OCI-LY7 (cell line): ENCODE data around the gene KANSL1L. TPM values are rescaled to one million over a fixed set of nuclear protein-coding genes. Genes with fewer than 3 reads are reported as not detected.
A peak's percentile ranks its signal among the peaks of the same experiment; 100 is the strongest.

Source experiments
- BruUV-seq: library from RNA; stranded (reverse); fragments of 400-500 nt; replicated peaks from 2 replicates; lab custom pipeline; 2021; lab: Mats Ljungman, UMichigan
- CTCF ChIA-PET: fragments of 300-600 bp; sonication (Branson Sonifier 250); formaldehyde crosslinking; loops from one replicate; lab custom pipeline; 2022; ENCODE audit warnings: antibody characterized with exemption; ENCODE audit not compliant: unreplicated experiment; lab: Charles Lee
- POLR2A ChIA-PET: fragments of 300-600 bp; sonication (Branson Sonifier 250); formaldehyde crosslinking; loops from one replicate; lab custom pipeline; 2022; ENCODE audit warnings: antibody characterized with exemption; lab: Charles Lee
- DNase-seq: peaks from one replicate; pipeline ENCODE4 v3.0.0-alpha.2; 2015; ENCODE audit warnings: low spot score
- H2AFZ ChIP-seq: fragments of 200-600 bp; sonication (generic), shearing (Covaris generic); 2 replicates; pipeline ENCODE4 v1.6.1; 2014; ENCODE audit warnings: mild to moderate bottlenecking, antibody characterized with exemption, low read length, moderate library complexity
- H3K27ac ChIP-seq: fragments of 200-600 bp; sonication (generic); 2 replicates; pipeline ENCODE4 v1.5.1; 2014; ENCODE audit warnings: mixed run types, low read depth, mild to moderate bottlenecking, moderate library complexity, low read length, inconsistent platforms; ENCODE audit not compliant: poor library complexity, severe bottlenecking
- H3K36me3 ChIP-seq: fragments of 200-600 bp; sonication (generic); 2 replicates; pipeline ENCODE4 v1.6.1; 2014; ENCODE audit warnings: mild to moderate bottlenecking, antibody characterized with exemption, low read length, moderate library complexity, mixed read lengths; ENCODE audit not compliant: insufficient read depth
- H3K4me1 ChIP-seq: fragments of 200-600 bp; sonication (generic); 2 replicates; pipeline ENCODE4 v1.5.1; 2014; ENCODE audit warnings: mild to moderate bottlenecking, low read length; ENCODE audit not compliant: insufficient read depth, poor library complexity, severe bottlenecking
- H3K4me2 ChIP-seq: fragments of 200-600 bp; sonication (generic); 2 replicates; pipeline ENCODE4 v1.6.1; 2014; ENCODE audit warnings: mild to moderate bottlenecking, low read length
- H3K4me3 ChIP-seq: fragments of 200-600 bp; sonication (generic); 2 replicates; pipeline ENCODE4 v1.5.1; 2014; ENCODE audit warnings: mild to moderate bottlenecking, low read depth, low read length; ENCODE audit not compliant: poor library complexity, severe bottlenecking
- H3K79me2 ChIP-seq: fragments of 200-600 bp; sonication (generic); 2 replicates; pipeline ENCODE4 v1.6.1; 2016; ENCODE audit warnings: low read depth, mild to moderate bottlenecking, low read length, moderate library complexity, mixed read lengths; ENCODE audit not compliant: insufficient read depth
- H3K9me2 ChIP-seq: fragments of 200-600 bp; sonication (generic); 2 replicates; pipeline ENCODE4 v1.6.1; 2016; ENCODE audit warnings: mild to moderate bottlenecking, low read length, mixed read lengths; ENCODE audit not compliant: insufficient read depth
- H3K9me3 ChIP-seq: fragments of 200-600 bp; sonication (generic); 2 replicates; pipeline ENCODE4 v1.6.1; 2014; ENCODE audit warnings: mild to moderate bottlenecking, mixed run types, low read length, mixed read lengths
- H4K20me1 ChIP-seq: fragments of 200-600 bp; sonication (generic); 2 replicates; pipeline ENCODE4 v1.6.1; 2014; ENCODE audit warnings: mild to moderate bottlenecking, antibody characterized with exemption, low read length, moderate library complexity, mixed read lengths; ENCODE audit not compliant: insufficient read depth
- CTCF ChIP-seq: fragments of 200-600 bp; sonication (generic); conservative IDR thresholded peaks from 2 replicates; pipeline ENCODE4 v1.5.1; 2014; ENCODE audit warnings: mild to moderate bottlenecking, antibody characterized with exemption, low read length, moderate library complexity, mixed read lengths
- EZH2phosphoT487 ChIP-seq: fragments of 200-600 bp; sonication (generic); IDR thresholded peaks from 2 replicates; pipeline ENCODE4 v1.6.1; 2018; ENCODE audit warnings: low read depth, borderline replicate concordance, mild to moderate bottlenecking, mixed run types, antibody characterized with exemption, low read length, moderate library complexity, mixed read lengths
- intact Hi-C: fragments of 100-400 bp; cut with micrococcal nuclease; formaldehyde crosslinking; loops from one replicate; pipeline ENCODE4 v1.10.0; 2022; ENCODE audit not compliant: unreplicated experiment
- total RNA-seq, 2 experiments: library from RNA; depleted of rRNA in 1 of 2; stranded (reverse); fragments of >200 nt in 1 of 2; shearing (Covaris generic) in 1 of 2; gene quantifications; 2 replicates each; pipeline ENCODE4 v1.2.3, GENCODE V29; 2014 to 2022

KANSL1L gene
- total RNA-seq, 2 experiments from 2014 or later, result 22.0 to 22.9 TPM

- no peak for TF ChIP-seq EZH2phosphoT487
- TF ChIP-seq CTCF, result no peak
- Histone ChIP-seq H3K4me2 (no peak overlapping the region), H2AFZ (no peak overlapping the region), H3K36me3 (no peaks in the 10 kb centered on the region), H3K9me3 (no peaks in the 10 kb centered on the region), H3K79me2 (no peaks in the 10 kb centered on the region), H4K20me1 (no peaks in the 10 kb centered on the region), H3K27ac (no peak overlapping the region), H3K4me3 (no peak overlapping the region), H3K9me2 (no peaks in the 10 kb centered on the region), H3K4me1 (no peaks in the 10 kb centered on the region)
- POLR2A ChIA-PET, result interaction anchor here (0.8 kb wide), 1 partner anchor 26 kb away, joined by 3 read pairs; no protein-coding TSS in a partner anchor
- intact Hi-C loops, result loop anchor here (5.0 to 10.0 kb wide), 2 partner anchors 414 to 621 kb away; no protein-coding TSS in a partner anchor
- BruUV-seq, result no TSS peak
- DNase-seq, result no peak
- CTCF ChIA-PET, result interaction anchor here (0.5 to 0.7 kb wide), 3 partner anchors 9 to 229 kb away, joined by 3 to 4 read pairs (median 3); no protein-coding TSS in a partner anchor
Measured at GRCh38 chr2:210198326-210198725, 27.1 kb upstream of the KANSL1L start.

GRCh38 chr2:210197720-210198119 is 26.5 kb upstream of the KANSL1L start:
- H3K27ac ChIP-seq, result no peak overlapping the region
- no peaks in the 10 kb centered on the region for H4K20me1 ChIP-seq
- no peak overlapping the region for H3K4me2 ChIP-seq
- no peaks in the 10 kb centered on the region for H3K4me1 ChIP-seq
- H3K79me2 ChIP-seq, result no peaks in the 10 kb centered on the region
- no peaks in the 10 kb centered on the region for H3K9me3 ChIP-seq
- BruUV-seq, result no TSS peak
- CTCF ChIA-PET, result no interaction called here
- no peak overlapping the region for H3K4me3 ChIP-seq
- TF ChIP-seq CTCF, result no peak
- no peak for TF ChIP-seq EZH2phosphoT487
- POLR2A ChIA-PET, result interaction anchor here (0.8 kb wide), 1 partner anchor 25 kb away, joined by 3 read pairs; no protein-coding TSS in a partner anchor
- no peak for DNase-seq
- H3K36me3 ChIP-seq, result no peaks in the 10 kb centered on the region
- intact Hi-C loops, result loop anchor here (5.0 to 10.0 kb wide), 2 partner anchors 413 to 620 kb away; no protein-coding TSS in a partner anchor
- no peak overlapping the region for H2AFZ ChIP-seq
- H3K9me2 ChIP-seq, result no peaks in the 10 kb centered on the region

DNA sequence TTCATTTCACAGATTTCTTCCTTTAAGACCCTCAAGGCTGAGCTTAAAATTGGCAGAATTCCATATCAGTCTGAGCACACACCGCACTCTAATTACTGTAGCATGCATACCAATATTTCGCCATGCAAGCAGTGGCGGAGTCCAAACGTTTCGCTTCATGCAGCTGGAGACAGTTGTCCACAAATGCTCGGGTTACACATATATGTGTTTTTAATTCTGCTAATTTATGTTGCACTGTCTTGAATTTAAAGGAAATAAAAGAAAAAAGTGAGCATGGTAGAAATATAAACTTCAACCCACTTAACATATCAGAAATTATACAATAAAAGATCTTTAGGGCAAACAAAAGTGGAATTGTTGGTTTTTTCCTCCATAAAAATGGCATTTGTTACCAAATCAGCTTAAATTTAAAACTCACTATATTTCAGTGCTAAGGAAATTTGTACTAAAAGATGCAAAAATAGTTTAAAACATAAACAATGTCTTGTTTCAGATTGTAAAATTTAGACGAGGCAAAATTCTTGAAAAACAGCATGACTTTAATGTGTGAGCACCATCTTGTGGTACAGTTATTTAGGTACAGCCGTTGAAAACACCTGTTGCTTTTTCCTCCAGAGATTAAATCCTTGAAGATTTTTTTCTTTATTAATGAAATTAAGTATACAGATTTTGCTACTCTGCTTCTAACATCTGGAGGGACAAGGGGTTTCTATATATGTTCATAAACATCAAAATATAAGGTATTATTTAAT is 24.1 kb upstream of the KANSL1L start:
- Histone ChIP-seq H3K27ac (no peak overlapping the region), H3K9me3 (no peaks in the 10 kb centered on the region), H2AFZ (no peak overlapping the region; the same call in 1 of the 2 replicates), H3K4me3 (no peak overlapping the region), H3K79me2 (no peaks in the 10 kb centered on the region), H3K36me3 (no peaks in the 10 kb centered on the region), H4K20me1 (no peaks in the 10 kb centered on the region), H3K9me2 (no peaks in the 10 kb centered on the region), H3K4me1 (no peaks in the 10 kb centered on the region), H3K4me2 (peak overlapping the region; percentile 18; the same call in 1 of the 2 replicates)
- peak; percentile 96 for TF ChIP-seq CTCF
- no peak for TF ChIP-seq EZH2phosphoT487
- DNase-seq, result peak; percentile 68
- CTCF ChIA-PET, result no interaction called here
- POLR2A ChIA-PET, result no interaction called here
- intact Hi-C loops, result loop anchor here (1.0 to 10.0 kb wide), 4 partner anchors 122 to 618 kb away; no protein-coding TSS in a partner anchor
- no TSS peak for BruUV-seq
